PC-9 (cell line): Measurements from ENCODE around the gene ABCA1.
"Not testable (repeated sequence)": the region's sequence is repeated elsewhere in the genome, so short reads cannot be mapped to it uniquely, and the experiment has no call there.

Experiments
- CTCF ChIP-seq: fragments of 200-600 bp; sonication (generic); conservative IDR thresholded peaks from 2 replicates; pipeline ENCODE4 v1.6.1; 2017; ENCODE audit warnings: mixed run types, antibody characterized with exemption, mild to moderate bottlenecking, moderate library complexity
- EZH2 ChIP-seq: fragments of 200-600 bp; sonication (generic); IDR thresholded peaks from 2 replicates; pipeline ENCODE4 v1.8.0; 2017; ENCODE audit warnings: antibody characterized with exemption, low read depth

GRCh38 chr9:104922748-104923147, 5.2 kb downstream of the ABCA1 start:
- TF ChIP-seq EZH2, CTCF: not testable (repeated sequence)
